Measurements from ENCODE around the gene SOCS1.

GRCh38 chr16:11253995-11254912 lies 1.8 kb downstream of the SOCS1 start:
- no peak for TF ChIP-seq EZH2 (optimal IDR thresholded peaks at IDR 0.05; ENCODE audit: low read depth, low read length)
- TF ChIP-seq CTCF (IDR thresholded peaks at IDR 0.05; ENCODE audit: low read length), result no peak

Measured in MM.1S (cell line).